Middle frontal gyrus (tissue), 1 donor: ENCODE results near the gene WDR43.

Source experiments
- DNase-seq: peaks from one replicate; pipeline ENCODE4 v3.0.0-alpha.2; 2015; ENCODE audit warnings: low spot score; ENCODE audit errors: extremely low spot score

WDR43 gene

GRCh38 chr2:28993206-28993960 lies 98.9 kb downstream of the WDR43 start:
- no peak for DNase-seq

GRCh38 chr2:28994074-28994473 lies 99.6 kb downstream of the WDR43 start:
- DNase-seq: no peak

- no peak for DNase-seq
Observed at GRCh38 chr2:28994679-28995078, 100.2 kb downstream of the WDR43 start.

- no peak for DNase-seq
Observed at GRCh38 chr2:28995765-28996750, 101.6 kb downstream of the WDR43 start.

GRCh38 chr2:28997237-28997846 lies 102.9 kb downstream of the WDR43 start:
- no peak for DNase-seq
